Stimulated activated CD4-positive, alpha-beta T cell treated with anti-CD3 and anti-CD28 coated beads, Interleukin-4, amount 100 ng/mL, for 1 hour (primary cell): ENCODE results near the gene CACFD1.

Experiments used
- DNase-seq: peaks from one replicate; pipeline ENCODE4 v3.0.0-alpha.2; 2020

Gene CACFD1

DNA sequence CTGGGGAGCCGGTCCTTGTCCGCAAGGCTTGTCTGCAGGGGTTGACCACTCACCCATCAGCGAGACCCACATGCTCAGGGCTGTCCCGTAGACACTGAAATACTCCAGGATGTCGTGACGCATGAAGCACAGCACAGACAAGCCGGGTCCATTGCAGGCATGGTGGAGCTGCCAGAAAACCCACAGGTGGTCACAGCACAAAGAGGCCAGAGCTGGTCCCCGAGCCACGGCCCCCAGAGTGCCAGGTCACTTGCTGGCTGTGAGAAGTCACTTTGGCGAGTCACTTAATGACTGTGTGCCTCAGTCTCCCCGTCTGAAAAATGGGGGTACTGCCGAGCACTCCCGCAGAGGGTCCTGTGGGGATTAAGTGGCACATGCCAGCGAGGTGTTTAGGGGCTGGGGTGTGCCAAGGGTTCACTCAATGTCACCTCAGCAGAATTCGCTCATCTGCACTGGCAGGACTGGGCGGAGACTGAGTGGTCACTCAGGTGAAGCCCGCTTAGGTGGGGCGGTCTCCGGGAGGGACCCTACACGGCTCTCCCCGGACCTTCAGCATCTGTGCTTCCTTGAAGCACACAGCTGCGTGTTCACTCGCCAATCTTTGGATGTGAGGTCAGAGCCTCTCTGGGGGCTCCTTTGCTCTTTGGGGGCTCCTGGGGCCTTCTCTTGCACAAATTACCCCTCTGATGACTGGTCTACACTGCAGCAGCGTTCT, 60.5 kb downstream of the CACFD1 start:
- DNase-seq, result no peak
